K562 (cell line): ENCODE results near the gene QARS1. TPM values are rescaled to one million over a fixed set of nuclear protein-coding genes. Genes with fewer than 3 reads are reported as not detected.

Source experiments
- ATAC-seq: fragments of 200-7000 bp; cut with Tn5 transposase; 3 replicates; pipeline ENCODE4 v1.9.1; 2020; ENCODE audit warnings: moderate library complexity
- BruUV-seq: library from RNA; stranded (reverse); fragments of 400-500 nt; replicated peaks from 2 replicates; lab custom pipeline; 2021; lab: Mats Ljungman, UMichigan
- CTCF ChIA-PET: fragments of 300-600 bp; formaldehyde crosslinking; extraction: SDS; loops from one replicate; lab custom pipeline; 2021; ENCODE audit warnings: low intra/inter-chr PET ratio; lab: Yijun Ruan, JAX
- POLR2A ChIA-PET: fragments of 300-600, 350-650 bp; sonication (Branson Sonifier 250); formaldehyde crosslinking; extraction: SDS; loops from one replicate; lab custom pipeline; 2021; ENCODE audit warnings: antibody characterized with exemption, inconsistent platforms; lab: Yijun Ruan, JAX
- DNase-seq, 4 experiments: peaks; one replicate each; pipeline versions ENCODE4 v3.0.0 to v3.0.0-alpha.2; 2011 to 2018; ENCODE audit warnings: low spot score in 3 of 4, mixed read lengths in 3 of 4; ENCODE audit errors: extremely low read depth in 1 of 4
- FAIRE-seq: peaks from 2 replicates; lab custom pipeline; 2011; peaks lifted over from hg19 to GRCh38; lab: Jason Lieb, UNC
- H2AFZ ChIP-seq: 2 replicates; pipeline ENCODE4 v1.6.0; 2011; ENCODE audit warnings: low read depth, low read length, control low read depth, inconsistent platforms
- H3K27ac ChIP-seq: fragments of 200-600 bp; 3 replicates; pipeline ENCODE4 v1.8.0; 2011; ENCODE audit warnings: low read depth, mild to moderate bottlenecking, control low read depth, inconsistent platforms, low read length, moderate library complexity, mixed read lengths; ENCODE audit errors: extremely low read depth
- H3K27me3 ChIP-seq, 2 experiments: fragments of 300-600 bp in 1 of 2; 2 replicates in 1 of 2; 3 replicates in 1 of 2; pipeline versions ENCODE4 v1.6.0 to v1.8.0; 2011; ENCODE audit warnings: inconsistent platforms in 2 of 2, low read length in 2 of 2, mild to moderate bottlenecking in 1 of 2, mixed read lengths in 1 of 2, moderate library complexity in 1 of 2; ENCODE audit not compliant: control insufficient read depth in 2 of 2, insufficient read depth in 2 of 2
- H3K36me3 ChIP-seq: fragments of 300-600 bp; 3 replicates; pipeline ENCODE4 v1.8.0; 2011; ENCODE audit warnings: mild to moderate bottlenecking, low read length, inconsistent platforms; ENCODE audit not compliant: control insufficient read depth, insufficient read depth
- H3K4me1 ChIP-seq, 2 experiments: fragments of 200-600 bp in 1 of 2; replicated peaks in 1 of 2; 2 replicates in 1 of 2; 3 replicates in 1 of 2; pipeline versions ENCODE4 v1.5.1 to v1.8.0; 2011; ENCODE audit warnings: inconsistent platforms in 2 of 2, low read length in 2 of 2, mild to moderate bottlenecking in 1 of 2, mixed read lengths in 1 of 2, moderate library complexity in 1 of 2; ENCODE audit not compliant: control insufficient read depth in 2 of 2, insufficient read depth in 2 of 2
- H3K4me2 ChIP-seq: 2 replicates; pipeline ENCODE4 v1.6.1; 2011; ENCODE audit warnings: low read length, control low read depth, inconsistent platforms, mixed read lengths; ENCODE audit not compliant: insufficient read depth
- H3K4me3 ChIP-seq: fragments of 200-600 bp; sonication (generic), shearing (Covaris generic); 2 replicates; pipeline ENCODE4 v1.5.1; 2016; ENCODE audit warnings: control low read depth, inconsistent platforms
- H3K79me2 ChIP-seq: fragments of 200-600 bp; 3 replicates; pipeline ENCODE4 v1.8.0; 2011; ENCODE audit warnings: low read length, inconsistent platforms; ENCODE audit not compliant: control insufficient read depth, insufficient read depth
- H3K9ac ChIP-seq, 2 experiments: 2 replicates each; pipeline versions ENCODE4 v1.6.0 to v1.6.1; 2011; ENCODE audit warnings: low read depth in 2 of 2, low read length in 2 of 2, control low read depth in 1 of 2, inconsistent platforms in 1 of 2, mild to moderate bottlenecking in 1 of 2, mixed read lengths in 1 of 2; ENCODE audit not compliant: insufficient read depth in 1 of 2
- H3K9me1 ChIP-seq: one replicate; pipeline ENCODE4 v1.6.0; 2011; ENCODE audit warnings: inconsistent platforms, mild to moderate bottlenecking, low read length, moderate library complexity; ENCODE audit not compliant: control insufficient read depth, insufficient read depth
- H3K9me3 ChIP-seq: replicated peaks from 2 replicates; pipeline ENCODE4 v1.5.1; 2011; ENCODE audit warnings: low read depth, low read length, inconsistent platforms; ENCODE audit not compliant: control insufficient read depth, insufficient read depth
- H4K20me1 ChIP-seq: replicated peaks from 2 replicates; pipeline ENCODE4 v1.6.1; 2011; ENCODE audit warnings: low read length, inconsistent platforms, mixed read lengths; ENCODE audit not compliant: control insufficient read depth, insufficient read depth
- CBX1 ChIP-seq: sonication (generic); IDR thresholded peaks from 2 replicates; pipeline ENCODE4 v1.6.1; 2016; ENCODE audit warnings: antibody characterized with exemption, low read depth, mild to moderate bottlenecking
- CREB5 ChIP-seq: fragments of 250-450 bp; sonication (Bioruptor Pico); IDR thresholded peaks from 2 replicates; pipeline ENCODE4 v1.5.0; 2020; ENCODE audit warnings: mild to moderate bottlenecking
- HINFP ChIP-seq: fragments of 450-650 bp; conservative IDR thresholded peaks from 2 replicates; pipeline ENCODE4 v1.6.1; 2016; ENCODE audit warnings: missing genetic modification characterization, low read depth, mild to moderate bottlenecking, control low read depth, missing compliant biosample characterization
- MBD1 ChIP-seq: fragments of 250-450 bp; sonication (Bioruptor Pico); IDR thresholded peaks from 2 replicates; pipeline ENCODE4 v1.8.0; 2022; ENCODE audit warnings: inconsistent platforms
- POLR3A ChIP-seq: IDR thresholded peaks from 2 replicates; pipeline ENCODE4 v1.6.1; 2011; ENCODE audit warnings: borderline replicate concordance, mild to moderate bottlenecking, moderate library complexity; ENCODE audit not compliant: insufficient read length, insufficient read depth; ENCODE audit errors: extremely low read depth
- SMAD1 ChIP-seq: fragments of 150-350 bp; IDR thresholded peaks from 2 replicates; pipeline ENCODE4 v1.6.1; 2014; ENCODE audit warnings: low read length, low read depth; ENCODE audit not compliant: partially characterized antibody
- TAF15 ChIP-seq: fragments of 200-400 bp; formaldehyde crosslinking; IDR thresholded peaks from 2 replicates; pipeline ENCODE4 v1.6.1; 2017; ENCODE audit warnings: mild to moderate bottlenecking, low read depth, low read length, moderate library complexity
- XRCC3 ChIP-seq: fragments of 450-650 bp; IDR thresholded peaks from 2 replicates; pipeline ENCODE4 v1.6.1; 2017; ENCODE audit warnings: mild to moderate bottlenecking, moderate library complexity
- ZBTB5 ChIP-seq: fragments of 450-650 bp; IDR thresholded peaks from 2 replicates; pipeline ENCODE4 v1.6.1; 2017; ENCODE audit warnings: antibody characterized with exemption
- ZBTB7A ChIP-seq: IDR thresholded peaks from 2 replicates; pipeline ENCODE4 v1.6.1; 2011; ENCODE audit warnings: low read depth, mild to moderate bottlenecking, low read length, moderate library complexity, borderline replicate concordance; ENCODE audit not compliant: control insufficient read depth
- ZNF217 ChIP-seq: sonication (generic); formaldehyde crosslinking; IDR thresholded peaks from 2 replicates; pipeline ENCODE4 v1.8.0; 2022; ENCODE audit warnings: mild to moderate bottlenecking, missing genetic modification reagents
- WGBS: fragments of 100-300 bp; shearing (Covaris generic); methylation state at CpG from one replicate; pipeline ENCODE4 v1.1.6; 2016; ENCODE audit warnings: low coverage, mixed read lengths; ENCODE audit not compliant: insufficient coverage; ENCODE audit errors: missing lambda C conversion rate; 5-methylcytosine and 5-hydroxymethylcytosine counted together
- in situ Hi-C: fragments of 300-500 bp; cut with MboI; formaldehyde crosslinking; loops from 4 replicates; pipeline ENCODE4 v1.15.0; 2018; ENCODE audit warnings: inconsistent platforms, mixed read lengths
- intact Hi-C: fragments of 100-400 bp; cut with micrococcal nuclease; formaldehyde crosslinking; loops from 2 replicates; pipeline ENCODE4 v1.14.2; 2022
- polyA plus RNA-seq, 8 experiments: library from polyadenylated mRNA; depleted of rRNA in 4 of 8; stranded (reverse) in 5 of 8; unstranded in 3 of 8; fragments of >200 nt; fragmentation: Nextera tagmentation in 2 of 8; fragmentation: Illumina TruSeq in 1 of 8; extraction: Ambion mirVana in 2 of 8; extraction: Trizol in 1 of 8; gene quantifications; 2 replicates each; pipeline versions ENCODE4 v1.2.1 to v1.2.3, GENCODE V29; 2011 to 2014; ENCODE audit warnings: inconsistent platforms in 1 of 8, missing spikeins in 1 of 8
- total RNA-seq, 7 experiments: library from RNA; depleted of rRNA in 6 of 7; stranded (reverse); fragments of >200 nt in 6 of 7; fragmentation: Illumina TruSeq in 2 of 7; extraction: Trizol in 2 of 7; gene quantifications; 2 replicates each; pipeline versions ENCODE4 v1.2.1 to v1.2.3, GENCODE V29; 2011 to 2021; ENCODE audit warnings: low replicate concordance in 1 of 7
- TF ChIP-seq, protein P1 (sequence below): sonication (generic); formaldehyde crosslinking; IDR thresholded peaks from 2 replicates; pipeline ENCODE4 v1.8.0; 2022; ENCODE audit warnings: missing genetic modification reagents, mild to moderate bottlenecking, borderline replicate concordance

QARS1 gene
- total and polyA plus RNA-seq, 9 of the 15 experiments (the other 6 are each of a cell fraction or from before 2014, with no cell fraction given), result 148 to 310 (median 273) TPM

DNA sequence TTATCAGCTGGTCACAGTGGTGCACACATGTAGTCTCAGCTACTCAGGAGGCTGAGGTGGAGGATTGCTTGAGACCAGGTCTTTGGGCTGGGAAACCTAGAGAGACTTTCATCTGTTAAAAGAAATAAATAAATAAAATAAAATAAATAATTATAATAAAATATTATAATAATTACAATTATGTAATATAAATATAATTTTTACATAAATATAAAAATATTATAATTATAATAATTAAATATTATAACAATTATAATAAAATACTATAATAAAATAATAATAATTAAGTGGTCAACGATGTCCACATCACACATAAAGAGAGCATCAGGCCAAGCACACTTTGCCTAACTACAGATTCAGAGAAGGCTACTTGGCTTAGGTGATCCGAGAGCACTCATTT, 25.3 kb downstream of the QARS1 start:
- ATAC-seq (no peak), FAIRE-seq (no peak), DNase-seq (no peak)
- H3K79me2 ChIP-seq, result peaks cover 58% of the 10 kb centered on the region
- CTCF ChIA-PET, result no interaction called here
- in situ Hi-C loops (no loop called here), intact Hi-C loops (no loop called here)
- H3K4me2 ChIP-seq, result no peak overlapping the region
- H3K36me3 ChIP-seq, result peaks cover 46% of the 10 kb centered on the region; the same call in 2 of the 3 replicates
- no peak overlapping the region for H2AFZ ChIP-seq
- H3K9me1 ChIP-seq, result no peaks in the 10 kb centered on the region
- H3K27me3 ChIP-seq, result no peaks in the 10 kb centered on the region
- no peaks in the 10 kb centered on the region for H4K20me1 ChIP-seq
- 96% methylated on average over 2 of the region's 2 CpGs for WGBS
- no peak overlapping the region for H3K27ac ChIP-seq
- no peak overlapping the region for H3K9ac ChIP-seq
- no peak overlapping the region for H3K4me3 ChIP-seq
- no peaks in the 10 kb centered on the region for H3K4me1 ChIP-seq
- no TSS peak for BruUV-seq
- H3K9me3 ChIP-seq, result no peaks in the 10 kb centered on the region
- POLR2A ChIA-PET, result no interaction called here
- TF ChIP-seq CBX1 (no peak), ZNF217 (CRISPR knock-in tag) (no peak), HINFP (tag) (no peak), TAF15 (no peak), XRCC3 (no peak), SMAD1 (no peak), POLR3A (no peak), ZBTB5 (no peak), MBD1 (CRISPR knock-in tag) (no peak), CREB5 (CRISPR knock-in tag) (no peak), ZBTB7A (no peak)
- TF ChIP-seq, protein P1, sequence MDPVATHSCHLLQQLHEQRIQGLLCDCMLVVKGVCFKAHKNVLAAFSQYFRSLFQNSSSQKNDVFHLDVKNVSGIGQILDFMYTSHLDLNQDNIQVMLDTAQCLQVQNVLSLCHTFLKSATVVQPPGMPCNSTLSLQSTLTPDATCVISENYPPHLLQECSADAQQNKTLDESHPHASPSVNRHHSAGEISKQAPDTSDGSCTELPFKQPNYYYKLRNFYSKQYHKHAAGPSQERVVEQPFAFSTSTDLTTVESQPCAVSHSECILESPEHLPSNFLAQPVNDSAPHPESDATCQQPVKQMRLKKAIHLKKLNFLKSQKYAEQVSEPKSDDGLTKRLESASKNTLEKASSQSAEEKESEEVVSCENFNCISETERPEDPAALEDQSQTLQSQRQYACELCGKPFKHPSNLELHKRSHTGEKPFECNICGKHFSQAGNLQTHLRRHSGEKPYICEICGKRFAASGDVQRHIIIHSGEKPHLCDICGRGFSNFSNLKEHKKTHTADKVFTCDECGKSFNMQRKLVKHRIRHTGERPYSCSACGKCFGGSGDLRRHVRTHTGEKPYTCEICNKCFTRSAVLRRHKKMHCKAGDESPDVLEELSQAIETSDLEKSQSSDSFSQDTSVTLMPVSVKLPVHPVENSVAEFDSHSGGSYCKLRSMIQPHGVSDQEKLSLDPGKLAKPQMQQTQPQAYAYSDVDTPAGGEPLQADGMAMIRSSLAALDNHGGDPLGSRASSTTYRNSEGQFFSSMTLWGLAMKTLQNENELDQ, result no peak
